SK-N-MC (cell line): ENCODE results near the gene HPCAL1.

Source experiments
- DNase-seq: peaks from one replicate; pipeline ENCODE4 v3.0.0-alpha.2; 2011; ENCODE audit warnings: low read depth, low spot score
- H3K27ac ChIP-seq: fragments of 200-600 bp; sonication (generic); 2 replicates; pipeline ENCODE4 v1.5.1; 2016; ENCODE audit warnings: mixed run types
- H3K36me3 ChIP-seq: fragments of 200-600 bp; sonication (generic); 2 replicates; pipeline ENCODE4 v1.6.1; 2017; ENCODE audit warnings: antibody characterized with exemption, low read length, mixed read lengths; ENCODE audit not compliant: insufficient read depth
- H3K4me3 ChIP-seq: fragments of 200-600 bp; sonication (generic); 2 replicates; pipeline ENCODE4 v1.5.1; 2016
- H3K9ac ChIP-seq: fragments of 200-600 bp; sonication (generic); 2 replicates; pipeline ENCODE4 v1.8.0; 2017; ENCODE audit warnings: mixed run types, mixed read lengths; ENCODE audit not compliant: insufficient read length
- H3K9me3 ChIP-seq: fragments of 200-600 bp; sonication (generic); 2 replicates; pipeline ENCODE4 v1.6.1; 2017; ENCODE audit warnings: low read depth, mild to moderate bottlenecking, antibody characterized with exemption, low read length, moderate library complexity, mixed read lengths
- EZH2 ChIP-seq: fragments of 200-600 bp; sonication (generic); IDR thresholded peaks from one replicate; pipeline ENCODE4 v1.6.1; 2017; ENCODE audit warnings: antibody characterized with exemption
- FOXP2 ChIP-seq: optimal IDR thresholded peaks from 2 replicates; pipeline ENCODE3; 2011; ENCODE audit warnings: mild to moderate bottlenecking, moderate library complexity; ENCODE audit not compliant: insufficient read depth; ENCODE audit errors: extremely low read length, control extremely low read depth
- POLR2AphosphoS5 ChIP-seq: IDR thresholded peaks from 2 replicates; pipeline ENCODE4 v1.6.1; 2012; ENCODE audit warnings: mild to moderate bottlenecking, low read depth, low read length, borderline replicate concordance

HPCAL1 gene

DNA sequence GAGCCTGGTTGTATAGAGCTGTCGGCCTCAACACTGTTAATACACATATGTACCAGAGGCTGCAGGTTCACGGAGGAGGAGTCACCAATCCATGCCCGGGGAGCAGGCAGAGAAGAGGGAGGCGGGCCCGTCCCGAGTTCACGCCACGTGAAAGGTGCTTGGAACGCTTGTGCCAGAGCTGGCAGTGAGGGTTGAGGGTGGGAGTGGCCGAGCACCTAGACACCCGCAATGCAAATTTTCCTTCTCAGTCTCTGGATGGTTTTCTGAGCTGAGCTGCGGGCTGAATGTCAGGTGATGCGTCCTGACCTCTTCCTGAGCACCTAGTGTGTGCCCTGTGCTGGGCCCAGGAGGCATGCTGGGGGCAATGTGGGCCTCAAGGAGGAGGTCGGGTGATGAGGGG is 93.2 kb downstream of the HPCAL1 start:
- no peaks in the 10 kb centered on the region for H3K36me3 ChIP-seq
- no peaks in the 10 kb centered on the region for H3K9me3 ChIP-seq
- no peak overlapping the region for H3K9ac ChIP-seq
- no peak for DNase-seq
- no peak for TF ChIP-seq POLR2AphosphoS5
- TF ChIP-seq FOXP2 = no peak
- TF ChIP-seq EZH2 = no peak
- no peak overlapping the region for H3K4me3 ChIP-seq
- no peak overlapping the region for H3K27ac ChIP-seq

DNA sequence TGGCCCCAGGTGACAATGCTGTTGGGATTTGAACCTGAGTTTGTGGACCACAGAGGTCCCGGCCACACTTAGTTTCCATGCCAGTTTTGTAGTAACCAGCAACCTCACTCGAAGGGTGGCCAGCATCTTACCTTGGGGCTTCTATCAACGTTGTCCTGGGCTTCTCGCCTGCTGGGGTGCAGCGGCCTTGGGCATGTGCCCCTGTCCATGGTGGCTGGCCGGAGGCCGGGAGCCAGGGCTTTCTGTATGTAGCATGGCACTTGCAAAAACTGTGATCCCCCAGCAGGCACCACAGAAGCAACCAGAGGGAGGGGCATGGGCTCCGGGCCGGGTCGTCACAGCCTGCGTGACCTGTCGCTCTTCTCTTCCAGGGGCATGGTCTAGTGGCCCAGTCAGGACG is 93.8 kb downstream of the HPCAL1 start:
- no peak for TF ChIP-seq FOXP2
- no peak for TF ChIP-seq POLR2AphosphoS5
- no peaks in the 10 kb centered on the region for H3K36me3 ChIP-seq
- H3K9ac ChIP-seq = no peak overlapping the region
- H3K27ac ChIP-seq = no peak overlapping the region
- DNase-seq = no peak
- no peaks in the 10 kb centered on the region for H3K9me3 ChIP-seq
- no peak overlapping the region for H3K4me3 ChIP-seq

DNA sequence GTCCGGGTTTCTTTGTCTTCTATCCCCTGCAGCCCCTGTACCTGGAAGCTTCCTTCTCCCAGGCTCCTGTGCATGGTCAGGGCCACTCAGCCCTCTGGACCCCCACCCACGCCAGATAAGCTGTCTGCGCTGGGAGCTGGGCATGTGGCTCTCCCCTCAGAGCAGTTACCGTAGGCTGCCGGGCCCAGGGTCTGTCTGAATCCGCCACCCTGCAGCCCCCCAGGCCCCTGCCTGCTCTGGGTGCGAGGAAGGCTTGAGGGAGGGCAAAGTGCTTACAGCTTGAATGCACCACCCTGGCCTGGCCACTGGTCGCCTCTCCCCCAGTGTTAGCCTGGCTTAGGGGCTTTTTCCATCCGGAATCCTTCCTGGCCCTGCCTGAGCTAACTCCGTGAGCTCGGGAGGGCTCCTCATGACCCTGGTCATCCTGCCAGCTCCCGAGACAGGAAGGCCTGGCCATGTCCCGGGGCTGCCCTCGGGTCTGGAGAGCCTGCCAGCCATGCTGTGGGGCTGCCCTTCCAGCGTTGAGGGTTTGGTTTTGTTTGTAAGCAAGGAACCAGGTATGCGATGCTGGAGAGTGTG is 94.7 kb downstream of the HPCAL1 start:
- Histone ChIP-seq H3K27ac (no peak overlapping the region), H3K36me3 (no peaks in the 10 kb centered on the region), H3K9ac (no peak overlapping the region), H3K9me3 (no peaks in the 10 kb centered on the region), H3K4me3 (no peak overlapping the region)
- TF ChIP-seq POLR2AphosphoS5 (no peak), EZH2 (no peak), FOXP2 (no peak)
- DNase-seq = no peak

DNA sequence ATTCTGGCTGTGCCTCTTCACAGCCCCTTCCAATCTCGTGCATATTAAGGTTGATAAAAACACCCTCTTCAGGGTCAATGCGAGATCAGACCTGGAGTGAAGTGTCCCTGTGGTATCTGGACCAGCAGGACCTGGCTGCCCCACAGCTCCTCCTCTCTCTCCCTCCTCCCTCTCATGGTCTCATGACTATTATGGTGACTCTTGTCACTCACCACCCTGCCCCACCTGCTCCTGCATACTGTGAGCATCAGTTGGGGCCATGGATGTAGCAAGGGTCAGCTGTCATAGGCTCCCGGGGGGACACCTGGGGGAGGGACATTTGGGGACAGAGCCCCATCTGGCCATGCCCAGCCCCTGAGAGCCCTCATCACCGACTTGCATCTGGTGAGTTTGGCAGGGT is 95.2 kb downstream of the HPCAL1 start:
- DNase-seq = no peak
- no peak overlapping the region for H3K27ac ChIP-seq

DNA sequence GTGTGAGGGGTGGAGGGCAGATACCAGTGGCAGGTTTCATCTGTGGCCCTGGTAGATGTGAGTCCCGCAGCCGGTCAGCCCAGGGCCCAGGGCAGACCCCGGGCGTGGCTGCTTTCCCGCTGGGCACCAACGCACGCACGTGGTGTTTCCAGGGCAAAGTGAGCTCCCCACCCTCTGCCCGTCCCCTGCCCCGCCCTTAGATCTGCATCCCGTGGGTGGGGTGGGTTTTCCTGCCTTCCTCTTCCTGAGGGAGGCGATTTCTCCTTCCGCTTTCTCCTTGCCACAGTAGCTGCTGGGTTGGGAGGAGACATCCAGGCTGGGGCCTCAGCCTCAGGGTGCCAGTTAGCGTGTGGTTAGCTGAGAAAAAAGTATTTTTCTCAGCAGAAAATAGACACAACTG is 95.8 kb downstream of the HPCAL1 start:
- no peak overlapping the region for H3K9ac ChIP-seq
- H3K9me3 ChIP-seq = no peaks in the 10 kb centered on the region
- TF ChIP-seq POLR2AphosphoS5 (no peak), FOXP2 (no peak), EZH2 (no peak)
- no peak for DNase-seq
- no peaks in the 10 kb centered on the region for H3K36me3 ChIP-seq
- no peak overlapping the region for H3K27ac ChIP-seq
- H3K4me3 ChIP-seq = no peak overlapping the region

More for the DNA sequence above, 95.2 kb downstream of the HPCAL1 start:
- Histone ChIP-seq H3K4me3 (no peak overlapping the region), H3K9me3 (no peaks in the 10 kb centered on the region), H3K36me3 (no peaks in the 10 kb centered on the region), H3K9ac (no peak overlapping the region)
- TF ChIP-seq EZH2 = no peak
- TF ChIP-seq FOXP2 = no peak
- no peak for TF ChIP-seq POLR2AphosphoS5

DNA sequence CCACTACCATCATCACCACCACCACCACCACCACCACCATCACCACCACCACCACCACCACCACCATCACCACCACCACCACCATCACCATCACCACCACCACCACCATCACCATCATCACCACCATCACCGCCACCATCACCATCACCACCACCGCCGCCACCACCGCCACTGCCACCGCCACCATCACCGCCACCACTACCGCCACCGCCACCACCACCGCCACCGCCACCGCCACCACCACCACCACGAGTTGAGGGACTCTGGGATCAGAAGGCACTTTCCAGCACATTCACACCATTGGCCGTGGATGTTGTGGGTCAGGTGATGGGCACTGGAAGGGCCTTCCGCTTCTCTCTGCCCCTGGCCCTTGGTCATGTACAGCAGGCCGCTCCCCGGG is 96.7 kb downstream of the HPCAL1 start:
- no peaks in the 10 kb centered on the region for H3K9me3 ChIP-seq
- DNase-seq = no peak
- TF ChIP-seq POLR2AphosphoS5 (no peak), FOXP2 (no peak), EZH2 (no peak)
- no peak overlapping the region for H3K27ac ChIP-seq
- no peak overlapping the region for H3K4me3 ChIP-seq
- no peak overlapping the region for H3K9ac ChIP-seq
- no peaks in the 10 kb centered on the region for H3K36me3 ChIP-seq

DNA sequence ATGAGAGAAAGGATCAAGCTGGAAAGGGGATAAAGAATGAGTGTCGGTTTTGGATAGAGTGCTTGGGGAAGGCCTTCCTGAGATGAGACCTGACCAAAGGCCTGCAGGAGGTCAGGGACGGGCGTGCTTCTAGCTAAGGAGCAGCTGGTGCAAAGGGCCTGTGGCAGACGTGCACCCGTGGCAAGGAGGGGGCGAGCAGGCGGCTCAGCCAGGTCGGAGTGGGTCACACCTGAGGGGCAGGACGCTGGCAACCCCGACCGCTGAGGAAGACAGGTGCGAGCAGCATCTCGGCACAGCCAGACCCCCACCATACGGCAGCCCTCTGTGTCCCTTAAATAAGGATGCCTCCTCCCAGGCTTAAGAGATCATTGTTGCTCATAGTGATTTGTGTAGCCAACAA is 97.3 kb downstream of the HPCAL1 start:
- no peak for DNase-seq
- no peak overlapping the region for H3K4me3 ChIP-seq
- no peak overlapping the region for H3K27ac ChIP-seq
- H3K9ac ChIP-seq = no peak overlapping the region
- no peaks in the 10 kb centered on the region for H3K9me3 ChIP-seq
- H3K36me3 ChIP-seq = no peaks in the 10 kb centered on the region
- TF ChIP-seq EZH2 (no peak), FOXP2 (no peak), POLR2AphosphoS5 (no peak)

DNA sequence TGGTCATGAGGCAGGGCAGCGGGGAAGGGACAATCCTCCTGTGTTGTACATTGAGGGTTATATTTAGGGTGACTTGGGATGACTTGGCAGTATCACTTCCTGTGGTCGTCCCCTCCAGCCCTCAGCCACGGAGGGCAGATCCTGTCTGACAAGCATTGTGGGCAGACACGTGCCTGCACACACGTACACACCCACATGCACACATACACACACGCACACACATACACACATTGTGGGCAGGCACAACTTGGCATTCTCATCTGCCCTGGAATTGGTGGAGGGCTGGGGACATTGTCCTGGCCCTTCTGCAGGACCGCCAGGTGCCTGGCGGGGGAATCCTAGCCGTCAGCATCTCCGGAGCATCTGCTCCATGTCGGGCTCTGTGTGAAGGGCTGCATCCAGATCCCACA is 97.9 kb downstream of the HPCAL1 start:
- no peaks in the 10 kb centered on the region for H3K36me3 ChIP-seq
- H3K27ac ChIP-seq = no peak overlapping the region
- DNase-seq = no peak
- TF ChIP-seq EZH2 (no peak), POLR2AphosphoS5 (no peak)
- H3K9me3 ChIP-seq = no peaks in the 10 kb centered on the region
- H3K4me3 ChIP-seq = no peak overlapping the region
- H3K9ac ChIP-seq = no peak overlapping the region
